ENCODE results near the gene FAM210A.

FAM210A gene

DNA sequence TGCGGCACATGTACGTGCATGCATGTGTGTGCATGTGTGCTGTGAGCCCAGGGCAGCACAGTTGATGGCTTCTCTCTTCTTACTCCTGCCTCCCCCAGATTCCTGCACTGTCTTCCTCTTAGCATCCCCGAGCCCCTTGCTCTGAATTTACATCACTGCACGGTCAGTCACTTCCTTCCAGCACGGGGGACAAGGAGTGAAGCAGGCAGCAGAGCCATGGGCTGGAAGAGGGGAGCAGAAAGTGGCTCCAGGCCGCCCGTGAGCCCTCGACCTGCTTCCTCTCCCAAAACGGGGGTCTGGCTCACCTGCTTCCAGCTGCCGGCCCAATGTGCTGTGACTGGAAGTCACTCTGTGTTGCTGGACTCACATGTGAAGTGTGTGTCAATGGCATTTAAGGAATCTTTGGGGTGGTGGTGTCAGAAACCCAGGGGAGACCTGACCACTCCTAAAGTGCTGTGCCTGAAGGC, 106.1 kb downstream of the FAM210A start:
- DNase-seq = no peak

- DNase-seq = peak; percentile 34
These were observed 106.7 kb downstream of the FAM210A start for GRCh38 chr18:13619505-13620205.

DNA sequence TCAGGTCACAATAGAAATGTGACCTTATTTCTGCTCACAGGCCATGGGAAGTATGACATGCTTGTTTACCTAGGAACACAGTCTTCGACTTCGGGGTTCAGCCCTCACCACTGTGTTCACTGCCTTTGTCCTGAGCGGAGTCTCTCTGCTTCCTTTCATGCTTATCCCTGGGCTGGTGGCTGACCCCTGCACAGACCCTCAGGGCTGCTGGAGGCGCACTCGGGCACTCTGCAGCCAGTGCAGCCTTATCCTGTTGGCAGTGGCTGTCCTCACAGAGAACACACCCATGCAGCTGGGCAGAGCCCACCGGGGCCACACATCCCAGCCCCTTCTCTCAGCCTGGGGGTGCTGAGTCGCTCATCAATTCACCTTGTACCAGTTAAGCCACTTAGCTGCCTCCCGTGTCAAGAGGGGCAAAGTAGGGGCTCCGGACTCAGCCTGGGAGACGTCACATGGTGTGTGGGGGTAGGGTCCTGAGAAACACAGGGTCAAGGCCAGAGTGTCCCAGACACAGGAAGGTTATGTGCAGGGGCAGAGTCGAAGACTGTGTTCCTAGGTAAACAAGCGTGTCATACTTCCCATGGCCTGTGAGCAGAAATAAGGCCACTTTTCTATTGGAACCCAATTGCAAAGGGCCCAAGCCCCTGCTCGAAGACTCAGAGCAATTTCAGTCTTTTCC, 107.5 kb downstream of the FAM210A start:
- DNase-seq = peak; percentile 31

GRCh38 chr18:13617826-13618515, 108.4 kb downstream of the FAM210A start:
- no peak for DNase-seq

DNA sequence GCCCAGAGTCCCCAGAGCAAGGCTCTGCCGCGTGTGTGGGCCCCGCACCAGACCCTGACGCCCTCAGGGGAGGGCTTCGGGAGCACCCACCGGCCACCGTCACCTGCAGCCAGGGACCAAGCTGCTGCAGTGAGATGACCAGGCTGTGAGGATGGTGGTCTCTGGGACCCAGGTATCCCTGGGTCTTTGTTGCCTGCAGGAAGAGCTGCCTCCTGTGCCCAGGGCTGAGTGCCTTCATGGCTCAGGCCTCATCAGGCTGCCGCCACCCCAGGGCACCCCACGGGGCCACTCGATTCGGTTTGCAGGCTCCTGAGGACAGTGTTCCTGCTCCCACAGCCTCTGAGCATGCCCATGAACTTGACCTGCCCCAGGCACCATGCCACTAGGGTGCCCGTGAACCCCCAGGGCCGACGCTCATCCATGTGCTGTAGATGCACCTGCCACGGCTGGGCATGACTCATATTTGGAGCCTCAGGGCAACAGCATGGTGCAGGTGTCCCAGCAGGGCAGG, 109.8 kb downstream of the FAM210A start:
- DNase-seq = no peak

DNA sequence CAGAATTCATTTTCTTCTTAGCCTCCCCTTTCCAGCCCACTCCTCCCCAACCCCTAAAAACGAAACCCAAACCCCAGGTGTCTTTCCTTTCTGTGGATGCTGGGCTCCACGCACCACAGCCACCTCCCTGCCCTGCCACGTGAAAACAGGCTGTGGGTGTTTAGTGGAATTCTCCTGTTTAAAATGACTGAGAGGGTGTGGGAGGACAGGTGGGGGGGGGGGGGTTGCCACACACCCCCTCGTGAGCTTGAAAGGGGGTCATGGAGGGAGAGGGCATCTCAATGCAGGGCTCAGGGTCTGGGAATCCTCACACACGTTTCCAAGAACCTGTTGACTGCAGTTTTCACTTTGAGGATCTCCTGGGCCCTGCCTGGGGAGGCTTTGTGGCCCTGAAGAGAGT, 110.3 kb downstream of the FAM210A start:
- no peak for DNase-seq

GRCh38 chr18:13615432-13615861, 110.9 kb downstream of the FAM210A start:
- no peak for DNase-seq

GRCh38 chr18:13614641-13615288, 111.6 kb downstream of the FAM210A start:
- peak; percentile 61 for DNase-seq

- peak; percentile 27 for DNase-seq
These were observed 112.5 kb downstream of the FAM210A start for GRCh38 chr18:13613591-13614501.
